Right lung (tissue), 5 donors: ENCODE measurements around the gene PROM2. TPM values are rescaled to one million over a fixed set of nuclear protein-coding genes. Genes with fewer than 3 reads are reported as not detected.

Experiments
- DNase-seq, 2 donors: peaks; one replicate each; pipeline ENCODE4 v3.0.0-alpha.2; 2013
- polyA plus RNA-seq, 5 donors: library from polyadenylated mRNA; unstranded; fragments of 120-200 nt; gene quantifications; one replicate each; pipeline versions ENCODE4 v1.2.1 to v1.2.3, GENCODE V29; 2013; ENCODE audit warnings: inconsistent platforms in 1 of 5, low replicate concordance in 1 of 5; ENCODE audit not compliant: insufficient read length in 5 of 5, insufficient read depth in 1 of 5

PROM2 gene
- polyA plus RNA-seq, 5 donors, result 8.5 to 14.6 (median 14.2) TPM

GRCh38 chr2:95320344-95320712 lies 46.1 kb downstream of the PROM2 start:
- no peak for DNase-seq

DNA sequence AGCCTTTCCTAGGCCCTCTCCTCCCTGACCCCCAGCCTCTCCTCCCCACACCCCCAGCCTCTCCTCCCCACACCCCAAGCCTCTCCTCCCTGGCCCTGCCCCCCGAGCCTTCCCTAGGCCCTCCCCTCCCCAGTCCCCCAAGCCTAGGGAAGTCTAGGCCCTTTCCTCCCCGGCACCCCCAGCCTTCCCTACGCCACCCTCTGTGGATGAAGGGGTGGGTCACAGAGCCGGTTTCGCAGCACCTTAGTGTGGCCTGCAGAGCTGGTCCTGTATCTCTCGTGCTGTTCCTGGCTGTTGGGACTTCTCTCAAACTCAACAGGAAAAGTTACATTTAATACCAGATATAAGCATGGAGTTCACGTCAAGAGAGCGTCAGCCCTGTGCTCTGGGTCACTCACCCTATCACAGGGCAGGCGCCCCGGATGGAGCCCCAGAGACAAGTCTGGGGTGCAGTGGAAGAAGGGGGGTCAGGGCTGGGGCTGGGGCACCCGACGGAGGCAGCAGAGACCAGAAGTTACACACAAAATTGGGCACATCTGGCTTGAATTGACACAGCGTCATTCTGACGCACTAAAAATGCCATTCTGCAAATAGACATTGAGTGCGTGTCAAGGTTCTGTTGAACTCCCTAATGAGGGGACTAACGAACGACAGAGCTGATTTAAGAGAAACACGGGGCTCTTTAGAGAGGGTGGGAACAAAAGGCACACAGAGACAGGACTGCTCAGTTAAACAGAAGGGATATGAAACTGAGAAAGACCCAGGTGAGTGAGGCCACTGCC lies 46.9 kb downstream of the PROM2 start:
- DNase-seq, result no peak

- DNase-seq, result no peak
Measured at GRCh38 chr2:95323347-95324155, 49.3 kb downstream of the PROM2 start.

GRCh38 chr2:95325026-95325425 lies 50.8 kb downstream of the PROM2 start:
- DNase-seq, result no peak

GRCh38 chr2:95325590-95326432 lies 51.6 kb downstream of the PROM2 start:
- DNase-seq, result no peak

DNA sequence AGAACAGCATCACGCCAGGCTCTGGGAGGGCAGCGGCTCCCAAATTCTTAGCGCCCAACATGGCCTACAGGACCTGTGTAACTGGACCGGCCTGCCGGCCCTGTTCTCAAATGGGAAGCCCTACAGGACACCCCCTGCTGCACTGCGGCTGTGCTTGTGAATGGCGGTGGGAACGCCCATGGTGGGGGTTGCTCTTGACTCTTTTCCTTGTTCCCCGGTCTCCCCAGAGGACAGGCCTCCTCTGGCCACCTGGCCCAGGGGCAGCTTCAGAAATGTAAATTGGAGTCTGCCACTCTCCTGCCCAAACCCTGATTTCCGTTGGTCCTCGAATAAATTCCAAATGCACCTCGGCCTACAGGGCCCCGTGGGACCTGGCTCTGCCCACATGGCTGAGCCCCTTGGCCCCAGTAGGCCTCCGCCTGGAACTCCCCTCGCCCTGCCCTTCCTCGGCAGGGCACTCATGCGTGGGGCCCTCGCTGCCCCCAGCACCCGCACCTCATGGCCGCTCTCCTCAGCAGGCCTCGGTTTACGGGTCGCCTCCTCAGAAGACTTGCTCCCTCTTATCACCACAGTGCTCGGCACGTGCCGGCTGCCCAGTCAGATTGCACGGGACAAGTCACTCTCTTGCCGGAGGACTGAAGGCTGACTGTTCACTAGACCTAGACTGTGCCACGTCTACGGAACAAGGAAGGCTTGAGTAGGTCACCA lies 52.3 kb downstream of the PROM2 start:
- no peak for DNase-seq

- no peak for DNase-seq
Measured at GRCh38 chr2:95327861-95328260, 53.6 kb downstream of the PROM2 start.

DNA sequence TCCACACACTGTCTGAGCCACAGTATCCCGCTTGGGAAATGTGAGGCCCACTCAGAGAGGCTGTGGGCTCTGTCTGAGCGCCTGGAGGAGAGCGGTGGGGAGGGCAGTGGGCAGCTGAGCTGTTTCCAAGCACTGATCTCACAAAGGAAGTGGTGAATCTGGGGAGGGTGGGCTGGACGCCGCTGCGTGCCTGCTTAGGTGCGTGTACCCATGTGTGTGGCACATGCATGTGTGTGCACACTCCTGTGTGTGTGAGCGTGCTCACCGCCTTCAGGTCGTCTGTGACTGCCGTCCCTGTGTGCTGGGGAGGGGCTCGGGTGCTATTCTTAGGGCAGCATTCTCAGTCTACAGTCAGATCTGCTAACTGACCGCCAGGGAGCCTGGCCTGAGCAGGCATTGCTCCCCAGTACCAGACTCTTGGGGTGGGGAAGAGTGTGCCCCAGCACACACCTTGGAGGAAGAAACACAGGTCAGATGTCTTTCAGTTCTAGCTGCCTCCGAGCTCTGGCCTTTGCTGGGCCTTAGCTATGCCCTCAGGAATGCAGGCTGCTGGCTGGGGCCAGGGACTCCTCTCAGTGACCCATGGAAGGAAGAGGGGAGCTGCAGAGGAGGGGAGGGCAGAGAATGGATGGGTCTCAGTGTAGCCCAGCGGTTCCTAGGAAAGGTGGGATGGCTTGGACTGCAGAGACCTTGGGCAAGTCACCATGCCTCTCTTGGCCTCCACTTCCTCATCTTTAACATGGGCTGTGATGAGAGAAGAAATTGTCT lies 54.3 kb downstream of the PROM2 start:
- DNase-seq, result no peak

GRCh38 chr2:95329401-95329800 lies 55.2 kb downstream of the PROM2 start:
- no peak for DNase-seq

- DNase-seq, result no peak
Measured at GRCh38 chr2:95329891-95330793, 55.9 kb downstream of the PROM2 start.

DNA sequence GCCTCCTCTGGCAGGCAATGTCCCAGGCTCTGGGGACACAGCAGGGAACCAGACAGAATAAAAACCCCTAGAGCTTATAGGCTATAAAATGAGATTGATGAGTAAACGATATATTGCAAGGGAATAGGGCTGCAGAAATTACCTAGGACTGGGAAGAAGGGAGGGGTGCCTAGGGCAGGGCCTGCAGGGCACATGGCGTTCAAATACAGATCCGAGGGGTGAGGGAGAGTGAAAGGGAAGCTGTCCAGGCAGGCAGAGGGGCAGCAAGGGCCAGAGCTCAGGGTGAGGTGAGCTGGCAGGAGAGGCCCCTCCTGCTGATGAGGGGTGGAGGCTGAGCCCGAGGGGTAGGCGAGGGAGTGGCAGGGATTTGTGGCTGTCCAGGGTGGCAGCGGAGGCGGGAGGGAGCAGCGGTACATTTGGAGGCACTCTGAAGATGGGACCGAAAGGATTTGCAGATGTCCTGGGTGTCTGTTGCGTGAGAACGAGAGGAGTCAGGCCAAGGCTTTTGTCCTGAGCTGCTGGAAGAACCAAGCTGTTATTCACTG lies 56.6 kb downstream of the PROM2 start:
- no peak for DNase-seq

DNA sequence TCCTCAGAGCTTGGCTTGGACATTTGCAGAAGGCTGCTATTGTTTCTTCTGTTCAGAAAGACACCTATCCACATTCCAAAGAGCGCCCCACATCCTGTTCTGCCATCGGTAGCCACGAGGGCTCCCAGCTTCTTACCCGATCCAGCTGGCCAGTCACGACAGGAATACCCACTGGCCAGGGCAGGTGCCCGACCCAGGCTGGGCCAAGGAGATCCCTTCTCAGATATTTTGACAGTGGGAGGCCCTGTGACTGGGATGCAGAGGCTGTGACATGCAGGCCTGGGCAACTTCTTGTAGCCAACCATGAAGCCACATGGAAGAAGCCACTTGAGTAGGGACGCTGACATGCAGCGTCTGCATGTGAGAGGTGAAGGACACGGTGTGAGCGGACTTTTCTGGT lies 57.4 kb downstream of the PROM2 start:
- DNase-seq, result no peak

DNA sequence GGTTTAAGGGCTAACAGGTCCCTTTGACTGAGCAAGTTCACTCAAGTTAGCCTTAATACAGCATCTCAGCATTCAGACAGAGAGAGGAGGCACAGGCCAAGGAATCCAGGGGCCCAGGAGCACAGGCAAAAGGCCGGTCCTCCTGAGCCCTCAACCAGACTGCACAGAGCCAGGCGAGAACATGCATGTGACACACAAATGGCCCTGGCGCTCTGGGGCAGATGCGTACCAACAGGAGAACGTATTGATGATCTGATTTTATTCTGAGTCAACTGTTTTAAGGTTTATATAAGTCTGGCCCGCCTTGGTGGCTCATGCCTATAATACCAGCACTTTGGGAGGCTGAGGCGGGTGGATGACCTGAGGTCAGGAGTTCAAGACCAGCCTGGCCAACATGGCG lies 57.8 kb downstream of the PROM2 start:
- no peak for DNase-seq

DNA sequence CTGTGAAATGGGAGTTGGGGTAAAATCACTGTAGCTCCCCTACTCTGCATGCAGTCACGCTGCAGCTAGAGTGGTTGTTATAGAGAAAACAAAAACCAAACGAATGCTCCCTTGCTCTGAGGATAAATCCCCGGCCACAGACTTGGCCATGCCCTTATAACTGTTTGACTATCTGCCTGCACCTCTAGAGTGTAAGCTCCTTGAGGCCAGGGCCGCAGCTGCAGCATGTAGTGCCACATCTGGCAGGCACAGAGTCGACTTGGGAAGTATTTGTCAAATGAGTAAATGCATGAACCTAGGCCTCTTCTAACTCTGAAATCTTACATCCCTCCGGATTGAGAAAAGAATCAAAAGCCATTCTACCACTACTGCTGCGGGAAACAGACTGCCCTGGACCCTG lies 58.8 kb downstream of the PROM2 start:
- no peak for DNase-seq

GRCh38 chr2:95333888-95334338 lies 59.7 kb downstream of the PROM2 start:
- no peak for DNase-seq

DNA sequence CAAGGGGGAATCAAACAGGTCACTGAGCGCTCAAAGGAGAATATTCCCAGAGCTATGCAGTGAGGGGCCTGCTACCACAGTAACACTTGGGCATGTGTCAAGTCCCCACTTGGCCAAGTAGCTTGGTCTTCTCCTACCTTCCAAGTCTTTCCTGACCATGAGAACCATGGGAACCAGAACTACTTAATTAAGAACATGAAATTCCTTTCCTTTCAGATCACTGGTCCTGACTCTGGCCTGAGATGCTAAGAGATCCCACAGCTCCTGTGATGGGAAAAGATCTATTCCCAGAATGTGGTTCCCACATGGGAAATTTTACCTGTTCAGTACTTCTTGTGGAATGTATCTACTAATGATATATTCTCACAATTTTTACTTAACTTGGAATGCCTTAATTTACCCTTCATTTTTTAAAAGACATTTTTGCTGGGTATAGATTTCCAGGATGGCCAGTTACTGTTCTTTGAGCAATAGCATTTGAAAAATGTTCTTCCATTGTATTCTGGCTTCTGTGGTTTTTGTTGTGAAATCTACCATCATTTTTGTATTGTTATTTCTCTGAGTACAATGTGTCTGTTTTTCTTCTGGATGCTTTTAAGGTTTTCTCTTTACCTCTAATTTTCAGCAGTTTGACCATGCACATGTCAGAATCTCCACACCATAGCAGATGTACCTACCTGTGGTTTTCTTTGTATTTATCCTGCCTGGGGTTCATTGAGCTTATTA lies 60.8 kb downstream of the PROM2 start:
- DNase-seq, result no peak

GRCh38 chr2:95336406-95336805 lies 62.2 kb downstream of the PROM2 start:
- no peak for DNase-seq

- DNase-seq, result no peak
Measured at GRCh38 chr2:95337829-95338228, 63.6 kb downstream of the PROM2 start.
